ENCODE results near the gene KAZN.

DNA sequence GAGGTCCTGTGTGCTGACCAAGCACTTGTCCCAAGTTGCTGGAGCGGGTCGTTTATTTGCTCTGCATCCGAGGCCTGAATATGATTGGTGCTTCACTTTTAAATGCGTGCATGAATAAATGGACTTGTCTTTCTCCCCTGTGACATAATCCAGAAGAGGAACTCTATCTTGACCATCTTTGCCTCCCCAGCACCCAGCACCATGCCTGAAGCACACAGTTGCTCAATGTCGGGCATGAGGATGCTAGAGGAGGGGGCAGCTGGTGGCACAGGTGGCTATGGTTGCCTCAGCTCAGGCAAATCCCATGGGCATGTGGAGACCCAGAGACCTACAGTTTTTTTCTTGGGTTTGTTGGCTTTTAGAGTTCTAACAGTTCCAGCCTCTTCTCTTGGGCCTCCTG lies 142.6 kb downstream of the KAZN start:
- no peak for TF ChIP-seq CTCF (IDR thresholded peaks at IDR 0.05; ENCODE audit: low read length)
- TF ChIP-seq EZH2 (optimal IDR thresholded peaks at IDR 0.05; ENCODE audit: low read depth, low read length) = no peak

All from MM.1S (cell line).